Right atrium auricular region (tissue), 2 donors: ENCODE data around the gene PSMB7. TPM values are rescaled to one million over a fixed set of nuclear protein-coding genes. Genes with fewer than 3 reads are reported as not detected.

Experiments used
- DNase-seq: peaks from one replicate; pipeline ENCODE4 v3.0.0-alpha.2; 2019; ENCODE audit warnings: low spot score
- H3K27ac ChIP-seq, 2 donors: fragments of 200-600 bp; sonication (generic); 1 replicate in 1 of 2; 2 replicates in 1 of 2; pipeline ENCODE4 v1.5.1; 2016 to 2019
- H3K27me3 ChIP-seq, 2 donors: fragments of 200-600 bp; sonication (generic); one replicate each; pipeline versions ENCODE4 v1.5.1 to v1.6.0; 2017 to 2019
- H3K36me3 ChIP-seq: fragments of 200-600 bp; sonication (generic); one replicate; pipeline ENCODE4 v1.5.1; 2016
- H3K4me1 ChIP-seq, 2 donors: fragments of 200-600 bp; sonication (generic); one replicate each; pipeline versions ENCODE4 v1.5.1 to v1.6.0; 2017 to 2019
- H3K4me3 ChIP-seq, 2 donors: fragments of 200-600 bp; sonication (generic); 1 replicate in 1 of 2; 2 replicates in 1 of 2; pipeline ENCODE4 v1.5.1; 2017 to 2019; ENCODE audit warnings: mild to moderate bottlenecking in 1 of 2, moderate library complexity in 1 of 2
- H3K9me3 ChIP-seq, 2 donors: fragments of 200-600 bp; sonication (generic); one replicate each; pipeline ENCODE4 v1.5.1; 2019
- total RNA-seq, 2 donors: library from RNA; depleted of rRNA; stranded (reverse); fragments of >200 nt; gene quantifications; one replicate each; pipeline ENCODE4 v1.1.0, GENCODE V29; 2016
- TF ChIP-seq, protein P1 (sequence below), 2 donors: fragments of 200-600 bp; sonication (generic); IDR thresholded peaks; one replicate each; pipeline ENCODE4 v1.5.1; 2019; ENCODE audit warnings: antibody characterized with exemption in 2 of 2

Gene PSMB7
- total RNA-seq, 2 donors from 2014 or later = 178 to 207 TPM

GRCh38 chr9:124312290-124313265, 102.7 kb downstream of the PSMB7 start:
- no peaks in the 10 kb centered on the region for H3K27me3 ChIP-seq
- H3K4me3 ChIP-seq = no peak overlapping the region
- H3K4me1 ChIP-seq = no peaks in the 10 kb centered on the region
- no peaks in the 10 kb centered on the region for H3K9me3 ChIP-seq
- no peak overlapping the region for H3K27ac ChIP-seq
- peaks cover 15% of the 10 kb centered on the region for H3K36me3 ChIP-seq
- TF ChIP-seq, protein P1, sequence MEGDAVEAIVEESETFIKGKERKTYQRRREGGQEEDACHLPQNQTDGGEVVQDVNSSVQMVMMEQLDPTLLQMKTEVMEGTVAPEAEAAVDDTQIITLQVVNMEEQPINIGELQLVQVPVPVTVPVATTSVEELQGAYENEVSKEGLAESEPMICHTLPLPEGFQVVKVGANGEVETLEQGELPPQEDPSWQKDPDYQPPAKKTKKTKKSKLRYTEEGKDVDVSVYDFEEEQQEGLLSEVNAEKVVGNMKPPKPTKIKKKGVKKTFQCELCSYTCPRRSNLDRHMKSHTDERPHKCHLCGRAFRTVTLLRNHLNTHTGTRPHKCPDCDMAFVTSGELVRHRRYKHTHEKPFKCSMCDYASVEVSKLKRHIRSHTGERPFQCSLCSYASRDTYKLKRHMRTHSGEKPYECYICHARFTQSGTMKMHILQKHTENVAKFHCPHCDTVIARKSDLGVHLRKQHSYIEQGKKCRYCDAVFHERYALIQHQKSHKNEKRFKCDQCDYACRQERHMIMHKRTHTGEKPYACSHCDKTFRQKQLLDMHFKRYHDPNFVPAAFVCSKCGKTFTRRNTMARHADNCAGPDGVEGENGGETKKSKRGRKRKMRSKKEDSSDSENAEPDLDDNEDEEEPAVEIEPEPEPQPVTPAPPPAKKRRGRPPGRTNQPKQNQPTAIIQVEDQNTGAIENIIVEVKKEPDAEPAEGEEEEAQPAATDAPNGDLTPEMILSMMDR (IDR thresholded peaks at IDR 0.05) = no peak
- no peak for DNase-seq

DNA sequence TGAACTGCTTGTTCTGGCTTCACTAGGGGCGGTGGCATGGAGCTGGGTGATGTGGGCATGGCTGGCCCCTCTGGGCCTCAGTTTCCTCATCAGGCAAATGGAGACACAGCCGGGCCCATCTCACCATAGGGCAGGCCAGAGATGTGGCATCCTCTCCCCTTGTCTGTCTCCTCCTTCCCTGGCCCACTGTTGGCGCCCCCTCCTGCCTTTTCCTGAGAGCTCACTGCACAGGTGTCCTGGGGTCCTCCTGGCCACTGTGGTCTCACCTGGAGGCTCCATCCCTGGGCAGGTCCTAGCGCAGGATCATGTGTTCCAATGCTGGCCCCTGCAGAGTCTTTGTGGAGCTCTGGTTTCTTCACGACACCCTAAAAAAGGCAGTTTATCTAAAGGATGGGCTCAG, 104.0 kb downstream of the PSMB7 start:
- no peaks in the 10 kb centered on the region for H3K9me3 ChIP-seq
- no peak overlapping the region for H3K4me3 ChIP-seq
- no peak for DNase-seq
- no peak overlapping the region for H3K27ac ChIP-seq
- H3K36me3 ChIP-seq = peaks cover 14% of the 10 kb centered on the region
- TF ChIP-seq, protein P1 (IDR thresholded peaks at IDR 0.05) = no peak
- no peaks in the 10 kb centered on the region for H3K4me1 ChIP-seq
- no peaks in the 10 kb centered on the region for H3K27me3 ChIP-seq

GRCh38 chr9:124309667-124310084, 105.6 kb downstream of the PSMB7 start:
- DNase-seq = no peak
- TF ChIP-seq, protein P1 (IDR thresholded peaks at IDR 0.05) = no peak
- Histone ChIP-seq H3K4me1 (no peaks in the 10 kb centered on the region), H3K36me3 (peaks cover 4% of the 10 kb centered on the region), H3K27ac (no peak overlapping the region), H3K9me3 (no peaks in the 10 kb centered on the region), H3K4me3 (no peak overlapping the region), H3K27me3 (no peaks in the 10 kb centered on the region)

GRCh38 chr9:124308606-124309491, 106.4 kb downstream of the PSMB7 start:
- no peak for DNase-seq

DNA sequence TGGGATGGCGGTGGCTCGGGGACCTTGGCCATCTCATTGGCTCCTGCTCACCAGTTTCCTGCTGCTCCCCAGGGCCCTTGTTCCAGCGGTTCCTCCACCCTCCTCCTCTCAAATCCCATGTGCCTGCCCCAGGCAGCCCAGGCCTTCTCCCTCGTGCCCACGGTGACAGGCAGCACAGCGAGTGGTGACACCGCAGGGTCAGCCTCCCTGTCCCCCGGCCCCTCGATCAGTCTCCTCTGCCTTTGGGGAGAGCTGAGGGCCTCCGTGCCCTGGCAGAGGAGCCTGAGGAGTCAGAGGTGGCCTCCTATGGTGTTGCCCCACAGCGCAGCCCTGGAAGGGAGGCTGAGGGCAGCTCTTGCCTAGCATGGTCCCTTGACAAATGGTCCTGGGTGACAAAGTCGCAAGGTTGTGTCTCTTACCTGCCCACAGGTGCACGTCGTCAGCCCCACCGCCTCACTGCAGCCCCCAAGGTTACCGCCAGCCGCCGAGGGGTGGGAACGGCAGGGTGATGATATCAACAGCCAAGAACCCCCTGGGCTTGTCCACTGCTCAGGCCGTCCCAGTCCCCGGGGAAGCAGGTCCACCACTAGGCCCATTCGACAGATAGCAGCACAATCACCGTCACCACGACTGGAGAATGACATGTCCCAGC, 107.7 kb downstream of the PSMB7 start:
- Histone ChIP-seq H3K27me3 (no peaks in the 10 kb centered on the region), H3K4me1 (no peaks in the 10 kb centered on the region), H3K9me3 (no peaks in the 10 kb centered on the region), H3K4me3 (no peak overlapping the region), H3K27ac (no peak overlapping the region), H3K36me3 (no peaks in the 10 kb centered on the region)
- TF ChIP-seq, protein P1 (IDR thresholded peaks at IDR 0.05) = no peak
- DNase-seq = no peak

More at GRCh38 chr9:124308606-124309491, 106.4 kb downstream of the PSMB7 start:
- Histone ChIP-seq H3K9me3 (no peaks in the 10 kb centered on the region), H3K27me3 (no peaks in the 10 kb centered on the region), H3K4me1 (no peaks in the 10 kb centered on the region), H3K4me3 (no peak overlapping the region), H3K36me3 (peaks cover 4% of the 10 kb centered on the region), H3K27ac (no peak overlapping the region)
- TF ChIP-seq, protein P1 (IDR thresholded peaks at IDR 0.05) = no peak
